GM12864 (cell line): ENCODE data around the gene GALNT9.

Experiments
- DNase-seq: peaks from one replicate; pipeline ENCODE4 v3.0.0-alpha.2; 2011; ENCODE audit warnings: low read depth
- H3K4me3 ChIP-seq: 2 replicates; pipeline ENCODE4 v1.5.1; 2011; ENCODE audit warnings: mild to moderate bottlenecking, low read depth, low read length, control low read depth
- TF ChIP-seq, protein P1 (sequence below): IDR thresholded peaks from 2 replicates; pipeline ENCODE4 v1.5.1; 2011; ENCODE audit warnings: low read depth, mild to moderate bottlenecking, moderate library complexity, low read length, control low read depth, inconsistent platforms; ENCODE audit errors: missing control alignments

Gene GALNT9

DNA sequence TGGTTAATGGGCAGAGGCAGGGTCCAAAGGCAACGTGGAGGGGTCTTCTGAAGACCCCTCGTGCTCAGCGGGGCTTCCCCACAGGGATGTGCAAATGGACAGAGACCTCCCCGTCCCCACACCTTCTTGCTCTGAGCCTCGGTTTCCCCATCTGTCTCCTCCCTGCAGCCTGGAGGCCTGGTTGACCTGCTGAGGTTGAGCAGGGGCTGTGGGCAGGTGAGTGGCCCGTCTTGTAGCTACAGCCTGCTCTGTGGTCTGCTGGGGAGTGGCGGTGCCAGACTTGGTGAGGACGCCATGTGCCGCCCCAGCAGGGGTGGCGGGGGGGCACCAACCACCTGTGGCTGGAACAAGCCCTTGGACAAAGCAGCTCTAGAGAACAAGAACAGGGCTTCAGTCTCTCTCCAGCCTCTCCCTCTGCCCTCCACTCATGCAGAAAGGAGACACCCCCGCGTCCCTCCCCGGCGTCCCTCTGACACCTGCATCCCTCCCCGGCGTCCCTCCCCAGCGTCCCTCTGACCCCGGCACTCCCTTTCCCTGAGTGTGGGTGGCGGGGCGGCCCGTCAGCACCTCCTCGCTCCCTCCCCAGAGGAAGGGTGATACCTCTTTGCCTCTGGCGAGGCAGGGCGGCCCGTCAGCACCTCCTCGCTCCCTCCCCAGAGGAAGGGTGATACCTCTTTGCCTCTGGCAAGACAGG, 101.5 kb downstream of the GALNT9 start:
- TF ChIP-seq, protein P1, sequence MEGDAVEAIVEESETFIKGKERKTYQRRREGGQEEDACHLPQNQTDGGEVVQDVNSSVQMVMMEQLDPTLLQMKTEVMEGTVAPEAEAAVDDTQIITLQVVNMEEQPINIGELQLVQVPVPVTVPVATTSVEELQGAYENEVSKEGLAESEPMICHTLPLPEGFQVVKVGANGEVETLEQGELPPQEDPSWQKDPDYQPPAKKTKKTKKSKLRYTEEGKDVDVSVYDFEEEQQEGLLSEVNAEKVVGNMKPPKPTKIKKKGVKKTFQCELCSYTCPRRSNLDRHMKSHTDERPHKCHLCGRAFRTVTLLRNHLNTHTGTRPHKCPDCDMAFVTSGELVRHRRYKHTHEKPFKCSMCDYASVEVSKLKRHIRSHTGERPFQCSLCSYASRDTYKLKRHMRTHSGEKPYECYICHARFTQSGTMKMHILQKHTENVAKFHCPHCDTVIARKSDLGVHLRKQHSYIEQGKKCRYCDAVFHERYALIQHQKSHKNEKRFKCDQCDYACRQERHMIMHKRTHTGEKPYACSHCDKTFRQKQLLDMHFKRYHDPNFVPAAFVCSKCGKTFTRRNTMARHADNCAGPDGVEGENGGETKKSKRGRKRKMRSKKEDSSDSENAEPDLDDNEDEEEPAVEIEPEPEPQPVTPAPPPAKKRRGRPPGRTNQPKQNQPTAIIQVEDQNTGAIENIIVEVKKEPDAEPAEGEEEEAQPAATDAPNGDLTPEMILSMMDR = no peak
- no peak overlapping the region for H3K4me3 ChIP-seq
- DNase-seq = no peak

DNA sequence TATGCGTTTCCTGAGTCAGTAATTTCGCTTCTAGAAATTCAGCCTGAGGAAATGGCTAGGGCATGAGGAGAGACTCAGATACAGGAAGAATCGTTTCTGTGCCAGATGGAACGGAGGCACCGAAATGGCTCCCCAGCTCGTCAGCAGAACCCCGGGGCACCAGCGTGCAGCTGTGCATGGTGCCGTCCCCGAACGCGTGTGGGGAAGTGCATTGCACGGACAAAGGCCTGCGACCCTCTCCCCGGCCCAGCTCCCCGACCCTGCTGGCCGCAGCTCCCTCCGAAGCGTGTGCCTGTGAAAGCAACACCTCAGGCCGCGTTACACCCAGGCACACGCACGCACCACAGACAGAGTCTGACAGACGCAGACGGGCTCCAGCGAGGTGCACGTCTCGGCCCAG, 102.3 kb downstream of the GALNT9 start:
- no peak for DNase-seq
- no peak overlapping the region for H3K4me3 ChIP-seq
- TF ChIP-seq, protein P1 = no peak

DNA sequence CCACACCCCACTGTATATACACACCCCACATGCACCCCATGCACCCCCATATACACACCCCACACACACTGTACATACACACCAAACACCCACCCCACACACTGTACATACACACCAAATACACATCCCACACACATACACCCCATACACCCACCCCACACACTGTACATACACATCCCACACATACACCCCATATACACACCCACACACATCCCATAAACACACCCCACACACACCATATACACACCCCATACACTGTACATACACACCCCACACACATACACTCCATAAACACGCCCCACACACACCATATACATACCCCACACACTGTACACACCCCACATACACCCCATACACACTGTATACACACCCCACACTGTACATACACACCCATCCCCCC, 102.8 kb downstream of the GALNT9 start:
- no peak overlapping the region for H3K4me3 ChIP-seq
- TF ChIP-seq, protein P1 = no peak
- DNase-seq = no peak

DNA sequence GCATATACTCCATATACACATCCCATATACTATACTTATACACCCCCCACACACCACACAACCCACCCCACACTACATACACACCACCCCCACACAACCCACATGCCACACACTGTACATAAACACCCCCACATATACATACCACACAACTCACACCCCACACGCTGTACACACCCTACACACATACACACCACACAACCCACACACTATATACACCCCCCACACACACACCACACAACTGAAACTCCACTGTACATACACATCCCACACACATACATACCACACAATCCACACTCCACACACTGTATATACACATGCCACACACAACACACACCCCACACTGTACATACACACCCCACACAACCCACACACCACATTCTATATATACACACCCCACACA, 104.2 kb downstream of the GALNT9 start:
- TF ChIP-seq, protein P1 = no peak
- H3K4me3 ChIP-seq = no peak overlapping the region
- no peak for DNase-seq

DNA sequence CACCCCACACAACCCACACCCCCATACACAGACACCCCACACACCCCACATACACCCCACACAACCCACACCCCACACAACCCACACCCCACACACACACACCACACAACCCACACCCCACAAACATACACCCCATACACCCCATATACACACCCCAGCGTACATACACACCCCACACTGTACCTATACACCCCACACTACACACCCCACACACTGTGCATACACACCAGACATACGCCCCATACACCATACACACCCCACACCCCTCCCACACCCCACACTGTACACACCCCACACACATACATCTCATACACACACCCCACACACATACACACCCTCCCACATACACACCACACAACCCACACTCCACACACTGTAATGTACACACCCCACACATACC, 104.9 kb downstream of the GALNT9 start:
- H3K4me3 ChIP-seq = no peak overlapping the region
- no peak for DNase-seq
- TF ChIP-seq, protein P1 = no peak

DNA sequence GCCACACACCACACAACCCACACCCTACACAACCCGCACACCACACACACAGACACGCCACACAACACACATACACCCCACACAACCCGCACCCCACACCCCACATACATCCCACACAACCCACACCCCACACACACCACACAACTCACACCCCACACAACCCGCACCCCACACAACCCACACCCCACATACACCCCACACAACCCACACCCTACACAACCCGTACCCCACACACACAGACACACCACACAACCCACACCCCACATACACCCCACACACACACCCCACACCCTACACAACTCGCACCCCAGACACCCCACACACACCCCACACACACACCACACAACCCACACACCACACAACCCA, 106.6 kb downstream of the GALNT9 start:
- TF ChIP-seq, protein P1 = no peak
- no peak for DNase-seq
- no peak overlapping the region for H3K4me3 ChIP-seq
